Vagina (tissue), 2 donors: ENCODE results near the gene NCS1. TPM values are rescaled to one million over a fixed set of nuclear protein-coding genes. Genes with fewer than 3 reads are reported as not detected.
A peak's percentile ranks its signal among the peaks of the same experiment; 100 is the strongest.

Experiments
- DNase-seq, 2 donors: peaks; one replicate each; pipeline ENCODE4 v3.0.0-alpha.2; 2017; ENCODE audit errors: extremely low spot score in 2 of 2
- H3K27ac ChIP-seq: fragments of 200-600 bp; sonication (generic); one replicate; pipeline ENCODE4 v1.5.1; 2019
- H3K27me3 ChIP-seq: fragments of 200-600 bp; sonication (generic); one replicate; pipeline ENCODE4 v1.5.1; 2019
- H3K36me3 ChIP-seq, 2 donors: fragments of 200-600 bp; sonication (generic); one replicate each; pipeline ENCODE4 v1.5.1; 2017 to 2019
- H3K4me1 ChIP-seq: fragments of 200-600 bp; sonication (generic); one replicate; pipeline ENCODE4 v1.5.1; 2019
- H3K4me3 ChIP-seq, 2 donors: fragments of 200-600 bp; sonication (generic); 1 replicate in 1 of 2; 2 replicates in 1 of 2; pipeline ENCODE4 v1.5.1; 2016 to 2019
- H3K9me3 ChIP-seq: fragments of 200-600 bp; sonication (generic); one replicate; pipeline ENCODE4 v1.5.1; 2019
- CTCF ChIP-seq, 3 experiments: fragments of 450-650 bp in 2 of 3; fragments of 200-600 bp in 1 of 3; sonication (generic) in 1 of 3; IDR thresholded peaks; one replicate each; pipeline ENCODE4 v1.5.1; 2017 to 2019; ENCODE audit warnings: antibody characterized with exemption in 3 of 3, mild to moderate bottlenecking in 2 of 3, moderate library complexity in 2 of 3
- POLR2A ChIP-seq, 2 donors: fragments of 450-650 bp; IDR thresholded peaks; one replicate each; pipeline ENCODE4 v1.6.1; 2017; ENCODE audit warnings: antibody characterized with exemption in 2 of 2, mild to moderate bottlenecking in 2 of 2, moderate library complexity in 2 of 2
- POLR2AphosphoS5 ChIP-seq, 2 donors: sonication (generic); formaldehyde crosslinking; IDR thresholded peaks; one replicate each; pipeline ENCODE4 v1.9.0; 2017; ENCODE audit warnings: antibody characterized with exemption in 2 of 2, mild to moderate bottlenecking in 2 of 2, low read depth in 1 of 2; ENCODE audit not compliant: insufficient read depth in 1 of 2
- intact Hi-C: fragments of 100-400 bp; cut with DNase I; formaldehyde crosslinking; loops from one replicate; pipeline ENCODE4 v1.15.1; 2023
- total RNA-seq: library from RNA; depleted of rRNA; stranded (reverse); fragments of >200 nt; gene quantifications from one replicate; pipeline ENCODE4 v1.2.3, GENCODE V29; 2016

NCS1 gene
- 20.4 TPM for total RNA-seq

DNA sequence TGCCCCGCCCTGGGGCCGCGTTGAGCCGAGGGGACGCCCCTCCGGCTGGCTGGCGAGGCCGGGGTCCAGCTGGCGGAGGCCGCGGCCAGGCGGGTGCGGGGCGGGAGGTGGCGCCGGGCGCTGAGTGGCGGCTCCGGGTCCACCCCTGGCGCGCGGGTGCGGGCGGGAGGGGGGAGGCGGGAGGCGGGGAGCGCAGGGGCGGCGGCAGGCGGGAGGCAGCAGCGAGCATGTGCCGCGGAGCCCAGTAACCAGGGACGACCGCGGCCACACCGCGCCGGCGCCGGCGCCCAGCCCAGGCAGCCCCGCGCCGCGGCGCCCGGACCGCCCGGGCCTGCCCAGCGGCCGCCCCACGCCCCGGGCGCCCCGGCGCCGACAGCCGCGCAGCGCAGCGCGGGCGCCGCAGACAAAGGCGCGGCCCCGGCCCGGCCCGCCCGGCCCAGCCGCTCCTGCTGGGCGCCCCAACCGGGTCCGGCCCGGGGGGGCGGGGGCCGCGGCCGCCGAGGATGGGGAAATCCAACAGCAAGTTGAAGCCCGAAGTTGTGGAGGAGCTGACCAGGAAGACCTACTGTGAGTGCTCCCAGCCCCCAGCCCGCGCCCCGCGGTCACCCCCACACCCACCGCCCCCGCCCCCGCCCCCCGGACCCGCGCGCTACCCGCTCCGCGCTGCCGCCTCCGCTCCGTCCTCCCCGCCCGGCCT lies at the start of gene NCS1:
TSS of gene NCS1 (plus strand) at position 244 of the 697 bp plus-strand sequence. CDS start at position 504, 260 bp downstream.
- Histone ChIP-seq H3K36me3 (no peaks in the 10 kb centered on the region), H3K4me3 (peak within 1 kb of the TSS; percentile 69 to 97), H3K27ac (peak within 1 kb of the TSS; percentile 88), H3K27me3 (no peaks in the 10 kb centered on the region), H3K9me3 (no peaks in the 10 kb centered on the region), H3K4me1 (peaks cover 33% of the 10 kb centered on the region)
- intact Hi-C loops, result loop anchor here (5.0 to 10.0 kb wide), 2 partner anchors 65 to 172 kb away; no protein-coding TSS in a partner anchor
- DNase-seq, result no peak
- no peak for TF ChIP-seq POLR2AphosphoS5 (IDR thresholded peaks at IDR 0.05; ENCODE audit: insufficient read depth in 1 of 2, low read depth in 1 of 2)
- TF ChIP-seq POLR2A (IDR thresholded peaks at IDR 0.05), result no peak
- no peak for TF ChIP-seq CTCF (IDR thresholded peaks at IDR 0.05)

DNA sequence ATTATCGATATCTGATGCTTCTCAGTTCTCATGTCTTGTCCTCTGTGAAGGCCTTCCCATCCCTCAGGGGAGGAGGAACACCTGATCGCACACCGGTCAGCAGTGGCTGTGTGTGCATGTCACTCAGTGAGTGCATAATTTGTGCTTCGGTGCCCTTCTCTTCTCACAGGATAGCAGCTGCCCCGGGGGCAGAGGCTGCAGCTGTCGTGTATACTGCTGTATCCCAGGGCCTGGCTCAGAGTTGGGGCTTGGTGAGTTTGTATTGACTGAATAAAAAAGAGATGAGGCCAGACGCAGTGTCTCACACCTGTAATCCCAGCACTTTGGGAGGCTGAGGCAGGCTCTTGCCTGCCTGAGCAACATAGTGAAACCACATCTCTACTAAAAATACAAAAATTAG lies 49.7 kb upstream of the NCS1 start:
- intact Hi-C loops, result no loop called here
- Histone ChIP-seq H3K4me1 (peaks cover 18% of the 10 kb centered on the region), H3K36me3 (peaks cover 0 to 18% of the 10 kb centered on the region in 2 donors), H3K27ac (no peak overlapping the region), H3K27me3 (no peaks in the 10 kb centered on the region), H3K9me3 (no peaks in the 10 kb centered on the region), H3K4me3 (no peak overlapping the region)
- no peak for TF ChIP-seq POLR2AphosphoS5 (IDR thresholded peaks at IDR 0.05; ENCODE audit: insufficient read depth in 1 of 2, low read depth in 1 of 2)
- TF ChIP-seq POLR2A (IDR thresholded peaks at IDR 0.05), result no peak
- no peak for DNase-seq

- no peaks in the 10 kb centered on the region for H3K27me3 ChIP-seq
- H3K27ac ChIP-seq, result no peak overlapping the region
- no peak overlapping the region for H3K4me3 ChIP-seq
- no peak for DNase-seq
- no peaks in the 10 kb centered on the region for H3K9me3 ChIP-seq
- peaks cover 0 to 35% of the 10 kb centered on the region in 2 donors for H3K36me3 ChIP-seq
- TF ChIP-seq POLR2A (IDR thresholded peaks at IDR 0.05), result no peak
- TF ChIP-seq CTCF (IDR thresholded peaks at IDR 0.05), result no peak
- no peak for TF ChIP-seq POLR2AphosphoS5 (IDR thresholded peaks at IDR 0.05; ENCODE audit: insufficient read depth in 1 of 2, low read depth in 1 of 2)
- H3K4me1 ChIP-seq, result peaks cover under 1% of the 10 kb centered on the region
- intact Hi-C loops, result no loop called here
Observed at GRCh38 chr9:130124085-130124860, 47.9 kb upstream of the NCS1 start.

DNA sequence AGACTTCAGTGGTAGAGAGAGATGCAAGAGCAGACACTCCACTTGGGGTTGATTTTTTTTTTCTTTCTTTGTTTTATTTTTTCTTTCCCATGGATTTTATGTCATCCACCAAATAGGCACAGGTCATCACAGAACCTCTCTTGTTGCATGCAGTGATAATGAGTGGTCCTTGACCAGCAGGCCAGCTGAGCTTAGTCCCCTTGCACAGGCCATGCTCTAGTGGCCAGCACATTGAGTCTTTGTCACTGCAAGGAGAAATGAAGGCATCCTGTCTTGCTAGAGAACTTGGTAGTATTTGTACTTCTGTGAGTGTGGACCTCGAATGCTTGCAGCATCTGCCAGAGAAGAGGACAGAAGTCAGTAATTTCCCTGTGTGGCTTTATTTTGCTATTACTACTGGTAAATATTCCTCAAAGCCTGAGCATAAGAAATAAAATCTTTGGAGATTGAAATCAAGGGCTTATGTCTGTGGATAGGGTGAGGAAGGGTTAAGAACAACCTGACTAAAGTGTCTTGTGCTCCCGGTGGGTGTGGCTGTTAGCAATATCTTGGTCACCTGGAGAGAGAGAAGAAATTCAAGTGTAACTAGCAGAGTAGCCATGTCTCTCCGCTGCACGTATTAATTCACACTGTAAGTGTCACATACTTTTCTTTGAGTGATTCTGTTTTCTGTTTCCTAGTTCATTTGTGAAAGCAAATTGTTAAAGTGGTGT lies 45.3 kb upstream of the NCS1 start:
- H3K27ac ChIP-seq, result no peak overlapping the region
- intact Hi-C loops, result no loop called here
- peaks cover 0 to 41% of the 10 kb centered on the region in 2 donors for H3K36me3 ChIP-seq

More for the DNA sequence above, 45.3 kb upstream of the NCS1 start:
- H3K4me1 ChIP-seq, result no peaks in the 10 kb centered on the region
- H3K27me3 ChIP-seq, result no peaks in the 10 kb centered on the region
- no peak for DNase-seq
- TF ChIP-seq POLR2AphosphoS5 (IDR thresholded peaks at IDR 0.05; ENCODE audit: insufficient read depth in 1 of 2, low read depth in 1 of 2) (peak in 1 of 2 donors; percentile 38), POLR2A (IDR thresholded peaks at IDR 0.05) (no peak), CTCF (IDR thresholded peaks at IDR 0.05) (no peak)
- H3K9me3 ChIP-seq, result no peaks in the 10 kb centered on the region
- H3K4me3 ChIP-seq, result no peak overlapping the region
